ENCODE measurements around the gene PTGS1.

Gene PTGS1

DNA sequence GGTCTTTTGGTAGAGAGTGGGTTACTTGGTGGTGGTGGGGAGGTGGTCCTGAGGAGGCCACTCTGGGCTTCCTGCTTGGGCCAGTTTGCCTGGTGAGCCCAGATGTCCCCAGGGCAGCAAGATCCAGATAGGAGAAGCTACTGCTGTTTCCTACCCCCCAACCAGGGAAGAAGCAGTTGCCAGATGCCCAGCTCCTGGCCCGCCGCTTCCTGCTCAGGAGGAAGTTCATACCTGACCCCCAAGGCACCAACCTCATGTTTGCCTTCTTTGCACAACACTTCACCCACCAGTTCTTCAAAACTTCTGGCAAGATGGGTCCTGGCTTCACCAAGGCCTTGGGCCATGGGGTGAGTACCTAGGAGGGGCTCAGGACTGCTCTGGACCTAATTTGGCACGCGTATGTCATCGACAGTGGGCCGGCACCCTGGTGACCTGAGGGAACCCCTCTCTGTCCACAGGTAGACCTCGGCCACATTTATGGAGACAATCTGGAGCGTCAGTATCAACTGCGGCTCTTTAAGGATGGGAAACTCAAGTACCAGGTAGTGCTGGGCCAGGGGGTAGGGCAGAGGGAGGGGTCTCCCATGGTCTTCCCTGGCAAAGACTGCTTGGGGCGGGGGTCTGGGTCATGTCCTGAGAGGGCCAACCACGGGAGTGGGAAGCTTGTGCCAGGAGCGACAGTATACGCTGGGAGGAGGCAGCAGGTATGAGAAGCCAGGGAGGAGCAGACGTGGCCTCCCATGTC, 10.6 kb downstream of the PTGS1 start:
- H3K9me3 ChIP-seq (ENCODE audit: control insufficient read depth, low read length), result no peaks in the 10 kb centered on the region
- no peak overlapping the region for H3K4me3 ChIP-seq (ENCODE audit: low read depth, low read length)
- no peaks in the 10 kb centered on the region for H3K4me1 ChIP-seq
- H3K36me3 ChIP-seq (ENCODE audit: control insufficient read depth, insufficient read depth, low read length), result no peaks in the 10 kb centered on the region
- H3K27me3 ChIP-seq (ENCODE audit: control insufficient read depth, insufficient read depth, low read length), result no peaks in the 10 kb centered on the region
- H3K4me2 ChIP-seq (ENCODE audit: low read length), result no peak overlapping the region
- H3K27ac ChIP-seq, result no peak overlapping the region
- no peak overlapping the region for H3K9ac ChIP-seq
- TF ChIP-seq, protein P1, sequence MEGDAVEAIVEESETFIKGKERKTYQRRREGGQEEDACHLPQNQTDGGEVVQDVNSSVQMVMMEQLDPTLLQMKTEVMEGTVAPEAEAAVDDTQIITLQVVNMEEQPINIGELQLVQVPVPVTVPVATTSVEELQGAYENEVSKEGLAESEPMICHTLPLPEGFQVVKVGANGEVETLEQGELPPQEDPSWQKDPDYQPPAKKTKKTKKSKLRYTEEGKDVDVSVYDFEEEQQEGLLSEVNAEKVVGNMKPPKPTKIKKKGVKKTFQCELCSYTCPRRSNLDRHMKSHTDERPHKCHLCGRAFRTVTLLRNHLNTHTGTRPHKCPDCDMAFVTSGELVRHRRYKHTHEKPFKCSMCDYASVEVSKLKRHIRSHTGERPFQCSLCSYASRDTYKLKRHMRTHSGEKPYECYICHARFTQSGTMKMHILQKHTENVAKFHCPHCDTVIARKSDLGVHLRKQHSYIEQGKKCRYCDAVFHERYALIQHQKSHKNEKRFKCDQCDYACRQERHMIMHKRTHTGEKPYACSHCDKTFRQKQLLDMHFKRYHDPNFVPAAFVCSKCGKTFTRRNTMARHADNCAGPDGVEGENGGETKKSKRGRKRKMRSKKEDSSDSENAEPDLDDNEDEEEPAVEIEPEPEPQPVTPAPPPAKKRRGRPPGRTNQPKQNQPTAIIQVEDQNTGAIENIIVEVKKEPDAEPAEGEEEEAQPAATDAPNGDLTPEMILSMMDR (IDR thresholded peaks at IDR 0.05), result no peak
- no peak overlapping the region for H2AFZ ChIP-seq
- no peaks in the 10 kb centered on the region for H3K79me2 ChIP-seq

DNA sequence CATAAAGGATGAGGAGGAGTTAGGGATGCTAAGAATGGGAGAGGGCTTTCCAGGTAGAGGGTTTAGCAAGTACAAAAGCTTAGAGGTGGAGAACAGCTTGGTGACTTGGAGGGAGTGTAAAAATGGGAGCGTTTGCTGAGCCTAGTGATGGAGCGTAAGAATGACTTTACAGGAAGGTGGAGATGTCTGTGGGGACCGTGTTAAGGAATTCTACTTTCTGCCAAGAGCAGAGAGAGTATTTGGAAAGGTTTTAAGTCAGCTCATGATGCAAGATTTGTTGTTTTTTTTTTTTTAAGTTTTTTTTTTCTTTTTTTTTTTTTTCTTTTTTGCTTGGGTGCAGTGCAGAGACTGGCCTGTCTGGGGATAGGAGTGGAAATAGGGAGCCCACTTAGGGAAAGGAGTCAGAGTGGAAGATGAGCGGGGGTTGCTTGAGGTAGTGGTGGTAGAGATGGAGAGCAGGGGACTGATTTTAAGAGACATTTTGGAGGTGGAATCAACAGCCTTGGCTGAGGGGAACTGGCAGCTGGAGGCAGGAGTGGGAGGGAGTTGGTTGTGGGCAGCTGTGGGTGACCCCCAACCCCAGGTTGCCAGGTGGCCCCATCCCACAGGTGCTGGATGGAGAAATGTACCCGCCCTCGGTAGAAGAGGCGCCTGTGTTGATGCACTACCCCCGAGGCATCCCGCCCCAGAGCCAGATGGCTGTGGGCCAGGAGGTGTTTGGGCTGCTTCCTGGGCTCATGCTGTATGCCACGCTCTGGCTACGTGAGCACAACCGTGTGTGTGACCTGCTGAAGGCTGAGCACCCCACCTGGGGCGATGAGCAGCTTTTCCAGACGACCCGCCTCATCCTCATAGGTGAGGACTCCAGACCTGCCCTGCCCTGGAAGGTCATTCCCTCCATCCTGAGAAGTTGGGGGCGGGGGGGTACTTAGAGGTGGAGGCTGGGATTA, 12.4 kb downstream of the PTGS1 start:
- Histone ChIP-seq H3K27ac (no peak overlapping the region), H3K36me3 (ENCODE audit: control insufficient read depth, insufficient read depth, low read length) (no peaks in the 10 kb centered on the region), H3K4me3 (ENCODE audit: low read depth, low read length) (no peak overlapping the region), H3K4me2 (ENCODE audit: low read length) (no peak overlapping the region), H3K9ac (no peak overlapping the region), H2AFZ (no peak overlapping the region), H3K27me3 (ENCODE audit: control insufficient read depth, insufficient read depth, low read length) (no peaks in the 10 kb centered on the region), H3K4me1 (no peaks in the 10 kb centered on the region), H3K79me2 (no peaks in the 10 kb centered on the region), H3K9me3 (ENCODE audit: control insufficient read depth, low read length) (no peaks in the 10 kb centered on the region)
- TF ChIP-seq, protein P1 (IDR thresholded peaks at IDR 0.05), result no peak

DNA sequence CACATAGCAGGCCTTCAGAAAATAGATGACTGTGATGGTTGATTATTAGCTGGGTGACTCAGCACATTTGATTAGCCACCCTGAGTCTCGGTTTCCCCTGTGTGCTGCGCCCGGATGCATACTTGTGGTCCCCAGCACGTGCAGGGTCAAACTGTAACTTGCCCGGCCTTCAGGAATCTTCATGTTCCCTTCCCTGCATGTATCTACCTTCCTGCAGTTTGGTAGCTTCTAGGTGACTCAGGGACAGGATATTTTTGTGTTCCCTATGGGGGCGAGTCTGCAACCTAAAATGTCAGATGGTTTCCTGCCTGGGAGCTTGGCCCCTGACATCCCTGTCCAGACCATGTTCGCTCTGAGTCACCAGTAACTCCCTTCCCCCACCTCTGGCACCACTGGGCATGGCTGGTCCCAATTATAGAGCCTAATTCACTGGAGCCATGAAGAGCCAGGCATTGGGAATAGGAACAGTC, 13.2 kb downstream of the PTGS1 start:
- H3K79me2 ChIP-seq, result no peaks in the 10 kb centered on the region
- TF ChIP-seq, protein P1 (IDR thresholded peaks at IDR 0.05), result no peak
- no peak overlapping the region for H3K4me2 ChIP-seq (ENCODE audit: low read length)
- H3K4me3 ChIP-seq (ENCODE audit: low read depth, low read length), result no peak overlapping the region
- no peak overlapping the region for H2AFZ ChIP-seq
- no peaks in the 10 kb centered on the region for H3K4me1 ChIP-seq
- no peak overlapping the region for H3K27ac ChIP-seq
- H3K27me3 ChIP-seq (ENCODE audit: control insufficient read depth, insufficient read depth, low read length), result no peaks in the 10 kb centered on the region
- no peaks in the 10 kb centered on the region for H3K9me3 ChIP-seq (ENCODE audit: control insufficient read depth, low read length)
- no peaks in the 10 kb centered on the region for H3K36me3 ChIP-seq (ENCODE audit: control insufficient read depth, insufficient read depth, low read length)
- no peak overlapping the region for H3K9ac ChIP-seq

DNA sequence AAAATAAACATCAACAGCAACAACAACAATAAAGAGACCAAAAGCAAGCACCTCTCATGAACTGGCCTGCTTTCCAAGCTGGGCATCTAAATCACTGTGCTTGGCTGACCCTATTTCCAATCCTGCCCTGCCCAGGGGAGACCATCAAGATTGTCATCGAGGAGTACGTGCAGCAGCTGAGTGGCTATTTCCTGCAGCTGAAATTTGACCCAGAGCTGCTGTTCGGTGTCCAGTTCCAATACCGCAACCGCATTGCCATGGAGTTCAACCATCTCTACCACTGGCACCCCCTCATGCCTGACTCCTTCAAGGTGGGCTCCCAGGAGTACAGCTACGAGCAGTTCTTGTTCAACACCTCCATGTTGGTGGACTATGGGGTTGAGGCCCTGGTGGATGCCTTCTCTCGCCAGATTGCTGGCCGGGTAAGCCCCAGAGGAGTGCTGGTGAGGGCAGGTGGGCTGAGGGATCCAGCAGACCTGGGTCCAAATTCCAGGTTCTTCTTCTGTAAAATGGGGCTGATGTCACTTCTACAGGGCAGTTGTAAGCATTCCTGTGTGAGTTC, 15.6 kb downstream of the PTGS1 start:
- no peaks in the 10 kb centered on the region for H3K27me3 ChIP-seq (ENCODE audit: control insufficient read depth, insufficient read depth, low read length)
- H3K27ac ChIP-seq, result no peak overlapping the region
- no peaks in the 10 kb centered on the region for H3K36me3 ChIP-seq (ENCODE audit: control insufficient read depth, insufficient read depth, low read length)

More for the DNA sequence above, 15.6 kb downstream of the PTGS1 start:
- TF ChIP-seq, protein P1 (IDR thresholded peaks at IDR 0.05), result no peak
- Histone ChIP-seq H3K9me3 (ENCODE audit: control insufficient read depth, low read length) (no peaks in the 10 kb centered on the region), H3K9ac (no peak overlapping the region), H3K4me2 (ENCODE audit: low read length) (no peak overlapping the region), H3K4me1 (no peaks in the 10 kb centered on the region), H3K79me2 (no peaks in the 10 kb centered on the region), H2AFZ (no peak overlapping the region), H3K4me3 (ENCODE audit: low read depth, low read length) (no peak overlapping the region)
